Astrocyte (in vitro differentiated cells and primary cell): ENCODE results near the gene ZNF628.

Experiments used
- CTCF ChIP-seq: IDR thresholded peaks from 2 replicates; pipeline ENCODE4 v1.5.1; 2011; ENCODE audit warnings: low read depth, mild to moderate bottlenecking, inconsistent platforms, low read length, moderate library complexity; ENCODE audit not compliant: insufficient read depth
- EZH2 ChIP-seq: IDR thresholded peaks from 2 replicates; pipeline ENCODE4 v1.6.1; 2012; ENCODE audit warnings: mild to moderate bottlenecking, low read length, inconsistent platforms; ENCODE audit not compliant: insufficient read depth

DNA sequence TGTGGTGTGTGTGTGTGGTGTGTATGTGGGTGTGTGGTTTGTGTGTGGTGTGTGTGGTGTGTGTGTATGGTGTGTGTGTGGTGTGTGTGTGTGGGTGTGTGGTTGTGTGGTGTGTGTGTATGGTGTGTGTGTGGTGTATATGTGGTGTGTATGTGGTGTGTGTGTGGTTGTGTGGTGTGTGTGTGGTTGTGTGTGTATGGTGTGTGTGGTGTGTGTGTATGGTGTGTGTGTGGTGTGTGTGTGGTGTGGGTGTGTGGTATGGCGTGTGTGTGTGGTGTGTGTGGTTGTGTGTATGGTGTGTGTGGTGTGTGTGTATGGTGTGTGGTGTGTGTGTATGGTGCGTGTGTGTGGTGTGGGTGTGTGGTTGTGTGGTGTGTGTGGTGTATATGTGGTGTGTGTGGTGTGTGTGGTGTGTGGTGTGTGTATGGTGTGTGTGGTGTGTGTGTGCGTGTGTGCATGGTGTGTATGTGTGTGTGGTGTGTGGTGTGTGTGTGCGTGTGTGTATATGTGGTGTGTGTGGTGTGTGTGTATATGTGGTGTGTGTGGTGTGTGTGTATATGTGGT, 42.0 kb upstream of the ZNF628 start:
- TF ChIP-seq CTCF, result no peak
- TF ChIP-seq EZH2, result no peak
